SU-DHL-6 (cell line): ENCODE measurements around the gene USP27X.

ENCODE experiments used
- H2AFZ ChIP-seq: fragments of 200-600 bp; sonication (generic); 2 replicates; pipeline ENCODE4 v1.6.1; 2014; ENCODE audit warnings: low read depth, mild to moderate bottlenecking, moderate library complexity, mixed read lengths, antibody characterized with exemption, low read length; ENCODE audit not compliant: severe bottlenecking
- H3F3A ChIP-seq: fragments of 200-600 bp; shearing (Covaris generic); 2 replicates; pipeline ENCODE4 v1.6.0; 2016; ENCODE audit warnings: antibody characterized with exemption, mild to moderate bottlenecking; ENCODE audit not compliant: insufficient read depth
- H3K27ac ChIP-seq: fragments of 200-600 bp; sonication (generic); 2 replicates; pipeline ENCODE4 v1.5.1; 2016; ENCODE audit warnings: low read depth, mild to moderate bottlenecking, low read length, moderate library complexity, mixed read lengths
- H3K27me3 ChIP-seq: fragments of 200-600 bp; sonication (generic), shearing (Covaris generic); 2 replicates; pipeline ENCODE4 v1.6.0; 2014; ENCODE audit warnings: mild to moderate bottlenecking, low read length
- H3K36me3 ChIP-seq: fragments of 200-600 bp; sonication (generic); 2 replicates; pipeline ENCODE4 v1.6.1; 2014; ENCODE audit warnings: mild to moderate bottlenecking, low read length, mixed read lengths
- H3K4me2 ChIP-seq: fragments of 300-600, 200-600 bp; shearing (Covaris generic), sonication (generic); 2 replicates; pipeline ENCODE4 v1.6.0; 2014; ENCODE audit warnings: low read length, low read depth, mild to moderate bottlenecking; ENCODE audit not compliant: poor library complexity, severe bottlenecking
- H3K4me3 ChIP-seq: fragments of 200-600 bp; sonication (generic); 2 replicates; pipeline ENCODE4 v1.5.1; 2014; ENCODE audit warnings: antibody characterized with exemption, low read length, mild to moderate bottlenecking, mixed read lengths; ENCODE audit not compliant: insufficient read depth, poor library complexity, severe bottlenecking
- H3K79me2 ChIP-seq: fragments of 200-600 bp; sonication (generic); 2 replicates; pipeline ENCODE4 v1.6.1; 2014; ENCODE audit warnings: mild to moderate bottlenecking, low read length, moderate library complexity; ENCODE audit not compliant: insufficient read depth
- H3K9ac ChIP-seq: fragments of 200-600 bp; sonication (generic); 2 replicates; pipeline ENCODE4 v1.7.0; 2014; ENCODE audit warnings: mild to moderate bottlenecking, low read length
- H3K9me2 ChIP-seq: fragments of 200-600 bp; sonication (generic); replicated peaks from 2 replicates; pipeline ENCODE4 v1.6.1; 2014; ENCODE audit warnings: low read length; ENCODE audit not compliant: insufficient read depth
- H3K9me3 ChIP-seq: fragments of 200-600 bp; sonication (generic); 2 replicates; pipeline ENCODE4 v1.6.1; 2014; ENCODE audit warnings: low read length, mixed read lengths; ENCODE audit not compliant: insufficient read depth
- H4K20me1 ChIP-seq: fragments of 200-600 bp; sonication (generic); 2 replicates; pipeline ENCODE4 v1.6.1; 2014; ENCODE audit warnings: low read depth, mild to moderate bottlenecking, antibody characterized with exemption, low read length, moderate library complexity, mixed read lengths
- CTCF ChIP-seq: fragments of 200-600 bp; sonication (generic); IDR thresholded peaks from one replicate; pipeline ENCODE4 v1.5.1; 2017; ENCODE audit warnings: antibody characterized with exemption, mild to moderate bottlenecking, low read length, moderate library complexity; ENCODE audit not compliant: insufficient read depth, poor library complexity, severe bottlenecking
- EZH2phosphoT487 ChIP-seq: fragments of 200-600 bp; sonication (generic), shearing (Covaris generic); conservative IDR thresholded peaks from 2 replicates; pipeline ENCODE4 v1.6.1; 2018; ENCODE audit warnings: mild to moderate bottlenecking, antibody characterized with exemption, low read length, moderate library complexity, mixed read lengths

The USP27X gene

GRCh38 chrX:49880668-49881067, 1.4 kb downstream of the USP27X start:
- Histone ChIP-seq H3F3A (0 out of 2 replicates have a peak, but pooled peaks cover 5% of the 10 kb centered on the region), H3K79me2 (no peaks in the 10 kb centered on the region), H3K4me3 (no peak overlapping the region), H3K9me2 (no peaks in the 10 kb centered on the region), H3K9me3 (no peaks in the 10 kb centered on the region), H4K20me1 (no peaks in the 10 kb centered on the region), H2AFZ (no peak overlapping the region), H3K36me3 (no peaks in the 10 kb centered on the region), H3K4me2 (no peak overlapping the region), H3K9ac (peak overlapping the region; percentile 54; the same call in 1 of the 2 replicates), H3K27ac (no peak overlapping the region), H3K27me3 (no peaks in the 10 kb centered on the region)
- no peak for TF ChIP-seq EZH2phosphoT487
- no peak for TF ChIP-seq CTCF

GRCh38 chrX:49884290-49884862, 5.1 kb downstream of the USP27X start:
- Histone ChIP-seq H3K9me3 (no peaks in the 10 kb centered on the region), H3K27me3 (no peaks in the 10 kb centered on the region), H3F3A (no peaks in the 10 kb centered on the region), H3K27ac (no peak overlapping the region), H3K36me3 (no peaks in the 10 kb centered on the region), H3K4me3 (no peak overlapping the region), H4K20me1 (no peaks in the 10 kb centered on the region), H3K79me2 (no peaks in the 10 kb centered on the region), H2AFZ (no peak overlapping the region), H3K4me2 (no peak overlapping the region), H3K9me2 (no peaks in the 10 kb centered on the region), H3K9ac (no peak overlapping the region)
- no peak for TF ChIP-seq EZH2phosphoT487
- TF ChIP-seq CTCF = peak; percentile 66

- no peaks in the 10 kb centered on the region for H3K36me3 ChIP-seq
- no peaks in the 10 kb centered on the region for H3K27me3 ChIP-seq
- no peaks in the 10 kb centered on the region for H3K79me2 ChIP-seq
- H3K4me3 ChIP-seq = no peak overlapping the region
- no peak overlapping the region for H2AFZ ChIP-seq
- H3K27ac ChIP-seq = no peak overlapping the region
- no peaks in the 10 kb centered on the region for H3K9me2 ChIP-seq
- no peak overlapping the region for H3K4me2 ChIP-seq
- no peak for TF ChIP-seq CTCF
- no peak for TF ChIP-seq EZH2phosphoT487
- no peaks in the 10 kb centered on the region for H3F3A ChIP-seq
- H3K9ac ChIP-seq = no peak overlapping the region
- H3K9me3 ChIP-seq = no peaks in the 10 kb centered on the region
- no peaks in the 10 kb centered on the region for H4K20me1 ChIP-seq
Measured at GRCh38 chrX:49892542-49892941, 13.3 kb downstream of the USP27X start.
